Gastrocnemius medialis (tissue), 4 donors: Measurements from ENCODE around the gene DUSP16. TPM values are rescaled to one million over a fixed set of nuclear protein-coding genes. Genes with fewer than 3 reads are reported as not detected.

Experiments
- ATAC-seq, 2 donors: fragments of 150-250 bp; one replicate each; pipeline ENCODE4 v1.9.1; 2016
- DNase-seq, 2 donors: peaks; one replicate each; pipeline ENCODE4 v3.0.0-alpha.2; 2019
- H3K27ac ChIP-seq, 4 donors: fragments of 200-600 bp; sonication (generic); 1 replicate in 1 of 4; 2 replicates in 3 of 4; pipeline ENCODE4 v1.5.1; 2016 to 2018; ENCODE audit warnings: mild to moderate bottlenecking in 2 of 4, moderate library complexity in 1 of 4
- H3K27me3 ChIP-seq, 3 donors: fragments of 200-600 bp; sonication (generic) in 2 of 3; 1 replicate in 1 of 3; 2 replicates in 2 of 3; pipeline versions ENCODE4 v1.5.1 to v1.6.0; 2016 to 2019; ENCODE audit warnings: mild to moderate bottlenecking in 1 of 3, moderate library complexity in 1 of 3
- H3K36me3 ChIP-seq, 2 donors: fragments of 200-600 bp; sonication (generic) in 1 of 2; one replicate each; pipeline ENCODE4 v1.5.1; 2017 to 2018
- H3K4me1 ChIP-seq, 2 donors: fragments of 200-600 bp; sonication (generic) in 1 of 2; one replicate each; pipeline ENCODE4 v1.5.1; 2016 to 2017; ENCODE audit warnings: mild to moderate bottlenecking in 2 of 2
- H3K4me3 ChIP-seq, 4 donors: fragments of 200-600 bp; sonication (generic) in 3 of 4; 1 replicate in 1 of 4; 2 replicates in 3 of 4; pipeline ENCODE4 v1.5.1; 2016 to 2019; ENCODE audit warnings: mild to moderate bottlenecking in 2 of 4
- H3K9me3 ChIP-seq, 3 donors: fragments of 200-600 bp; sonication (generic) in 2 of 3; 1 replicate in 1 of 3; 2 replicates in 2 of 3; pipeline ENCODE4 v1.5.1; 2016 to 2019
- CTCF ChIP-seq, 5 experiments: fragments of 450-650 bp in 3 of 5; fragments of 200-600 bp in 2 of 5; sonication (generic) in 2 of 5; IDR thresholded peaks in 4 of 5; conservative IDR thresholded peaks in 1 of 5; 1 replicate in 4 of 5; 2 replicates in 1 of 5; pipeline ENCODE4 v1.5.1; 2016 to 2019; ENCODE audit warnings: antibody characterized with exemption in 5 of 5, mild to moderate bottlenecking in 3 of 5, moderate library complexity in 3 of 5
- POLR2A ChIP-seq, 2 donors: fragments of 450-650 bp; IDR thresholded peaks; one replicate each; pipeline ENCODE4 v1.6.1; 2017; ENCODE audit warnings: antibody characterized with exemption in 2 of 2, mild to moderate bottlenecking in 2 of 2, moderate library complexity in 2 of 2
- in situ Hi-C, 4 donors: fragments of 200-750 bp; cut with MboI; loops; one replicate each; pipeline versions ENCODE4 v1.15.0 to v1.8.0; 2017; ENCODE audit warnings: low sequenced_read_pairs in 4 of 4
- intact Hi-C: fragments of 100-400 bp; cut with DNase I; formaldehyde crosslinking; loops from one replicate; pipeline ENCODE4 v1.15.1; 2023; ENCODE audit warnings: low total_unique reads
- total RNA-seq, 4 donors: library from RNA; depleted of rRNA; stranded (reverse); fragments of >200 nt; gene quantifications; one replicate each; pipeline versions ENCODE4 v1.1.0 to v1.2.3, GENCODE V29; 2016

Gene DUSP16
- total RNA-seq, 4 donors from 2014 or later = 10.9 to 15.7 (median 13.3) TPM

- Histone ChIP-seq H3K4me1 (peaks cover 6 to 7% of the 10 kb centered on the region in 2 donors), H3K27ac (no peak overlapping the region), H3K4me3 (no peak overlapping the region), H3K27me3 (no peaks in the 10 kb centered on the region), H3K9me3 (no peaks in the 10 kb centered on the region), H3K36me3 (no peaks in the 10 kb centered on the region)
- intact Hi-C loops = no loop called here
- in situ Hi-C loops = no loop called here
- TF ChIP-seq CTCF (IDR thresholded peaks at IDR 0.05 in 4 of 5, conservative IDR thresholded peaks at IDR 0.05 in 1 of 5) = no peak
- TF ChIP-seq POLR2A (IDR thresholded peaks at IDR 0.05) = no peak
- no peak for DNase-seq
- ATAC-seq = no peak
Measured at GRCh38 chr12:12436831-12437345, 125.8 kb downstream of the DUSP16 start.

GRCh38 chr12:12433203-12433731 lies 129.4 kb downstream of the DUSP16 start:
- Histone ChIP-seq H3K27me3 (no peaks in the 10 kb centered on the region), H3K4me1 (no peaks in the 10 kb centered on the region), H3K27ac (no peak overlapping the region), H3K4me3 (no peak overlapping the region), H3K36me3 (no peaks in the 10 kb centered on the region), H3K9me3 (no peaks in the 10 kb centered on the region)
- in situ Hi-C loops = no loop called here
- DNase-seq (no peak), ATAC-seq (no peak)
- intact Hi-C loops = no loop called here
- TF ChIP-seq POLR2A (IDR thresholded peaks at IDR 0.05) = no peak
- TF ChIP-seq CTCF (IDR thresholded peaks at IDR 0.05 in 4 of 5, conservative IDR thresholded peaks at IDR 0.05 in 1 of 5) = no peak

- TF ChIP-seq CTCF (IDR thresholded peaks at IDR 0.05 in 4 of 5, conservative IDR thresholded peaks at IDR 0.05 in 1 of 5) (no peak), POLR2A (IDR thresholded peaks at IDR 0.05) (no peak)
- no peak overlapping the region for H3K4me3 ChIP-seq
- H3K9me3 ChIP-seq = no peaks in the 10 kb centered on the region
- intact Hi-C loops = no loop called here
- in situ Hi-C loops = no loop called here
- no peak for ATAC-seq
- no peak for DNase-seq
- H3K36me3 ChIP-seq = no peaks in the 10 kb centered on the region
- H3K4me1 ChIP-seq = no peaks in the 10 kb centered on the region
- no peak overlapping the region for H3K27ac ChIP-seq
- no peaks in the 10 kb centered on the region for H3K27me3 ChIP-seq
Measured at GRCh38 chr12:12432364-12432763, 130.3 kb downstream of the DUSP16 start.

- Histone ChIP-seq H3K4me3 (no peak overlapping the region), H3K36me3 (no peaks in the 10 kb centered on the region), H3K27ac (no peak overlapping the region), H3K27me3 (no peaks in the 10 kb centered on the region), H3K4me1 (peaks cover 6 to 7% of the 10 kb centered on the region in 2 donors), H3K9me3 (no peaks in the 10 kb centered on the region)
- in situ Hi-C loops = no loop called here
- ATAC-seq (no peak), DNase-seq (no peak)
- TF ChIP-seq POLR2A (IDR thresholded peaks at IDR 0.05) = no peak
- TF ChIP-seq CTCF (IDR thresholded peaks at IDR 0.05 in 4 of 5, conservative IDR thresholded peaks at IDR 0.05 in 1 of 5) = no peak
- intact Hi-C loops = no loop called here
Measured at GRCh38 chr12:12428961-12429657, 133.6 kb downstream of the DUSP16 start.
